Activated B cell treated with CpG ODN at 0.5 μM for 24 hours (primary cell): ENCODE measurements around the gene IL1F10. TPM values are rescaled to one million over a fixed set of nuclear protein-coding genes. Genes with fewer than 3 reads are reported as not detected.

Source experiments
- ATAC-seq: fragments of 200-7000 bp; cut with Tn5 transposase; one replicate; pipeline ENCODE4 v1.10.0; 2021; ENCODE audit warnings: low read depth, mild to moderate bottlenecking, moderate library complexity
- CTCF ChIA-PET: fragments of 350-600 bp; sonication (Branson Sonifier 250); formaldehyde crosslinking; loops from one replicate; lab custom pipeline; 2021; ENCODE audit warnings: antibody characterized with exemption; lab: Charles Lee
- POLR2A ChIA-PET: fragments of 350-600 bp; sonication (Branson Sonifier 250); formaldehyde crosslinking; loops from one replicate; lab custom pipeline; 2021; ENCODE audit warnings: antibody characterized with exemption; lab: Charles Lee
- DNase-seq: peaks from one replicate; pipeline ENCODE4 v3.0.0; 2022
- H3K27ac Mint-ChIP-seq: one replicate; pipeline ENCODE4 v1.8.0; 2020; ENCODE audit warnings: mixed read lengths
- H3K27me3 Mint-ChIP-seq: one replicate; pipeline ENCODE4 v1.8.0; 2021; ENCODE audit warnings: mixed read lengths
- H3K36me3 Mint-ChIP-seq: one replicate; pipeline ENCODE4 v1.8.0; 2021; ENCODE audit warnings: low read depth, mixed read lengths
- H3K4me1 Mint-ChIP-seq: one replicate; pipeline ENCODE4 v1.8.0; 2021; ENCODE audit warnings: mixed read lengths
- H3K4me3 Mint-ChIP-seq: one replicate; pipeline ENCODE4 v1.8.0; 2020; ENCODE audit warnings: mild to moderate bottlenecking, mixed read lengths
- H3K9me3 Mint-ChIP-seq: one replicate; pipeline ENCODE4 v1.8.0; 2020; ENCODE audit warnings: mixed read lengths
- intact Hi-C: fragments of 100-400 bp; cut with micrococcal nuclease; formaldehyde crosslinking; loops from one replicate; pipeline ENCODE4 v1.15.1; 2024
- total RNA-seq: library from RNA; stranded (reverse); gene quantifications from 2 replicates; pipeline ENCODE4 v1.2.3, GENCODE V29; 2022
- TF ChIP-seq, protein P1 (sequence below): fragments of 200-600 bp; IDR thresholded peaks from one replicate; pipeline ENCODE4 v1.8.0; 2022; ENCODE audit warnings: antibody characterized with exemption, mild to moderate bottlenecking

Gene IL1F10
- total RNA-seq, 1 donor from 2014 or later, result not detected

GRCh38 chr2:113068249-113068648 is 479 bp downstream of the IL1F10 start:
- peaks cover 2% of the 10 kb centered on the region for H3K9me3 Mint-ChIP-seq
- no peak overlapping the region for H3K4me3 Mint-ChIP-seq
- no peak for DNase-seq
- H3K4me1 Mint-ChIP-seq, result no peaks in the 10 kb centered on the region
- peaks cover 27% of the 10 kb centered on the region for H3K27me3 Mint-ChIP-seq
- TF ChIP-seq, protein P1, sequence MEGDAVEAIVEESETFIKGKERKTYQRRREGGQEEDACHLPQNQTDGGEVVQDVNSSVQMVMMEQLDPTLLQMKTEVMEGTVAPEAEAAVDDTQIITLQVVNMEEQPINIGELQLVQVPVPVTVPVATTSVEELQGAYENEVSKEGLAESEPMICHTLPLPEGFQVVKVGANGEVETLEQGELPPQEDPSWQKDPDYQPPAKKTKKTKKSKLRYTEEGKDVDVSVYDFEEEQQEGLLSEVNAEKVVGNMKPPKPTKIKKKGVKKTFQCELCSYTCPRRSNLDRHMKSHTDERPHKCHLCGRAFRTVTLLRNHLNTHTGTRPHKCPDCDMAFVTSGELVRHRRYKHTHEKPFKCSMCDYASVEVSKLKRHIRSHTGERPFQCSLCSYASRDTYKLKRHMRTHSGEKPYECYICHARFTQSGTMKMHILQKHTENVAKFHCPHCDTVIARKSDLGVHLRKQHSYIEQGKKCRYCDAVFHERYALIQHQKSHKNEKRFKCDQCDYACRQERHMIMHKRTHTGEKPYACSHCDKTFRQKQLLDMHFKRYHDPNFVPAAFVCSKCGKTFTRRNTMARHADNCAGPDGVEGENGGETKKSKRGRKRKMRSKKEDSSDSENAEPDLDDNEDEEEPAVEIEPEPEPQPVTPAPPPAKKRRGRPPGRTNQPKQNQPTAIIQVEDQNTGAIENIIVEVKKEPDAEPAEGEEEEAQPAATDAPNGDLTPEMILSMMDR, result no peak
- ChIA-PET CTCF (interaction anchor here (1.4 kb wide), 1 partner anchor 12 kb away, joined by 4 read pairs; no protein-coding TSS in a partner anchor), POLR2A (no interaction called here)
- no peaks in the 10 kb centered on the region for H3K36me3 Mint-ChIP-seq
- H3K27ac Mint-ChIP-seq, result no peak overlapping the region
- intact Hi-C loops, result no loop called here
- no peak for ATAC-seq

DNA sequence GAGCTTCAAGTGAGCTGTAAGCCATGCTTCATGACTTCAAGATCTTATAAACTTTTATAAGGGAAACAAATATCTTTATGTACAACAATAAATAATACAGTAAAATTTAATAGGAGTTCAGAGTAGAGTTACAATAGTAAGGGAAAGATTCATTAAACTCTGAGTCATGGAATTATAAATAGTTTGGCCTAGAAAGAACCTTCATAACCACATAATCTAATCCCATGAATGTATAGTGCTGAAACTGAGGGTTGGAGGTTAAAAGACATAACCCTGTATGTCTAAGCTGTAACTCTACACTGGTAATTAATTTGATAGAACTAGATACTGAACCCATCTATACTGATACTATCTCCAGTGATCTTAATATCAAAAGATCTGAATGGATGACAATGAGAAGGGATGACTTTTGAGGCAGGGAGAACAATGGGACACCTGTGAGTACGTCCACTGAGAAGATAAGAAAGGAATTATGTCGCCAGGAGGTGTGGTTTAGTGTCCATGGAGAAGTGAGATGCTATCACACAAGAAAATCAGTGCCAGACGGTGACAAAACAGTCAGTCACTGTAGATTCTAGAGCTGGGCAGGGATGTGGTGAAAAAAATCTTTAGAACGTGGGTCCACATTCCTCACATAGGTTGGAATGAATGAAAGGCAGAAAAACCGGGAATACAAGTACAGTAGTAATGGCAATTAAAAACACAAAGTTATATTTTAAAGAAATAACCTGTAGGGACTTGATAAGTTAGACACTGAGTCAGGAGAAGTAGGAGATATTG is 1.1 kb downstream of the IL1F10 start:
- TF ChIP-seq, protein P1, result no peak
- peaks cover 23% of the 10 kb centered on the region for H3K27me3 Mint-ChIP-seq
- intact Hi-C loops, result no loop called here
- CTCF ChIA-PET, result interaction anchor here (1.4 kb wide), 1 partner anchor 11 kb away, joined by 4 read pairs; no protein-coding TSS in a partner anchor
- POLR2A ChIA-PET, result no interaction called here
- H3K4me1 Mint-ChIP-seq, result no peaks in the 10 kb centered on the region
- peaks cover 2% of the 10 kb centered on the region for H3K9me3 Mint-ChIP-seq
- no peak for DNase-seq
- H3K27ac Mint-ChIP-seq, result no peak overlapping the region
- ATAC-seq, result no peak
- no peaks in the 10 kb centered on the region for H3K36me3 Mint-ChIP-seq
- H3K4me3 Mint-ChIP-seq, result no peak overlapping the region

- intact Hi-C loops, result no loop called here
- H3K9me3 Mint-ChIP-seq, result peaks cover 2% of the 10 kb centered on the region
- H3K27ac Mint-ChIP-seq, result no peak overlapping the region
- no peak overlapping the region for H3K4me3 Mint-ChIP-seq
- peaks cover 24% of the 10 kb centered on the region for H3K27me3 Mint-ChIP-seq
- ChIA-PET CTCF (no interaction called here), POLR2A (no interaction called here)
- TF ChIP-seq, protein P1, result no peak
- no peaks in the 10 kb centered on the region for H3K4me1 Mint-ChIP-seq
- H3K36me3 Mint-ChIP-seq, result no peaks in the 10 kb centered on the region
- no peak for ATAC-seq
- no peak for DNase-seq
Measured at GRCh38 chr2:113069676-113070605, 2.2 kb downstream of the IL1F10 start.

DNA sequence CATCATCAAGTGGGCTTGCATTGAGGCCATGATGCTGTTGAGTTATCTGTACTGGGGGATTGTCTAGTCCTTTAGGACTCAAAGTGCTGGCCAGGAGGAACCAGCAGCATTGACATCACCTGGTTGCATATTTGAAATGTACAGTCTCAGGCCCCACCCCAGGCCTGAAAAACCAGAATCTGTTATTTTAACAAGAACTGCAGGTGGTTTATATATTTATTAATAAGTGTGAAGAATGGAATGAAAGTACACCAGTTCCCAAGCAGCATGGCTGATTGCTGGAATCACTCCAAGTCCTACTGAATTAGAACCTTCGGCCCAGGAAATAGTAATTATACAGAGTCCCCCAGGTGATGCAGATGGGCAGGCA is 2.8 kb downstream of the IL1F10 start:
- Mint-ChIP-seq H3K4me1 (no peaks in the 10 kb centered on the region), H3K4me3 (no peak overlapping the region)

More for the DNA sequence above, 2.8 kb downstream of the IL1F10 start:
- CTCF ChIA-PET, result no interaction called here
- no peak overlapping the region for H3K27ac Mint-ChIP-seq
- no peaks in the 10 kb centered on the region for H3K36me3 Mint-ChIP-seq
- DNase-seq (no peak), ATAC-seq (no peak)
- H3K27me3 Mint-ChIP-seq, result peaks cover 18% of the 10 kb centered on the region
- TF ChIP-seq, protein P1, result no peak
- POLR2A ChIA-PET, result no interaction called here
- H3K9me3 Mint-ChIP-seq, result no peaks in the 10 kb centered on the region
- intact Hi-C loops, result no loop called here
